Uterus (tissue), 4 donors: ENCODE measurements around the gene PDE10A. TPM values are rescaled to one million over a fixed set of nuclear protein-coding genes. Genes with fewer than 3 reads are reported as not detected.

Source experiments
- DNase-seq, 2 donors: peaks; one replicate each; pipeline ENCODE4 v3.0.0-alpha.2; 2019 to 2020
- H3K27ac ChIP-seq, 2 donors: fragments of 200-600 bp; sonication (generic); 1 replicate in 1 of 2; 2 replicates in 1 of 2; pipeline ENCODE4 v1.5.1; 2016 to 2018
- H3K27me3 ChIP-seq, 2 donors: fragments of 200-600 bp; sonication (generic); one replicate each; pipeline ENCODE4 v1.5.1; 2018 to 2019; ENCODE audit warnings: control low read depth in 1 of 2
- H3K36me3 ChIP-seq, 2 donors: fragments of 200-600 bp; sonication (generic); one replicate each; pipeline ENCODE4 v1.5.1; 2019; ENCODE audit warnings: control low read depth in 1 of 2
- H3K4me1 ChIP-seq, 2 donors: fragments of 200-600 bp; sonication (generic); one replicate each; pipeline ENCODE4 v1.5.1; 2018 to 2019; ENCODE audit warnings: control low read depth in 1 of 2
- H3K4me3 ChIP-seq, 2 donors: fragments of 200-600 bp; sonication (generic); 1 replicate in 1 of 2; 2 replicates in 1 of 2; pipeline ENCODE4 v1.5.1; 2018 to 2019; ENCODE audit warnings: mild to moderate bottlenecking in 1 of 2
- H3K9me3 ChIP-seq, 2 donors: fragments of 200-600 bp; sonication (generic); one replicate each; pipeline ENCODE4 v1.5.1; 2019; ENCODE audit warnings: control low read depth in 1 of 2
- POLR2A ChIP-seq, 2 donors: fragments of 450-650 bp; IDR thresholded peaks; one replicate each; pipeline ENCODE4 v1.6.1; 2016; ENCODE audit warnings: antibody characterized with exemption in 2 of 2, mild to moderate bottlenecking in 1 of 2, moderate library complexity in 1 of 2
- intact Hi-C: fragments of 100-400 bp; cut with DNase I; formaldehyde crosslinking; loops from one replicate; pipeline ENCODE4 v1.15.1; 2023; ENCODE audit warnings: low total_unique reads
- total RNA-seq, 4 donors: library from RNA; depleted of rRNA in 3 of 4; stranded (reverse); fragments of >200 nt in 3 of 4; gene quantifications; one replicate each; pipeline versions ENCODE4 v1.1.0 to v1.2.4, GENCODE V29; 2014 to 2023
- TF ChIP-seq, protein P1 (sequence below), 4 experiments: fragments of 200-600 bp in 2 of 4; fragments of 450-650 bp in 2 of 4; sonication (generic) in 2 of 4; IDR thresholded peaks; one replicate each; pipeline ENCODE4 v1.5.1; 2016 to 2019; ENCODE audit warnings: antibody characterized with exemption in 4 of 4, mild to moderate bottlenecking in 2 of 4, moderate library complexity in 1 of 4
- donor health status: DM: yes; HTN: yes; CAD: no.

Gene PDE10A
- total RNA-seq, 4 donors from 2014 or later: 13.0 to 73.5 (median 36.4) TPM

DNA sequence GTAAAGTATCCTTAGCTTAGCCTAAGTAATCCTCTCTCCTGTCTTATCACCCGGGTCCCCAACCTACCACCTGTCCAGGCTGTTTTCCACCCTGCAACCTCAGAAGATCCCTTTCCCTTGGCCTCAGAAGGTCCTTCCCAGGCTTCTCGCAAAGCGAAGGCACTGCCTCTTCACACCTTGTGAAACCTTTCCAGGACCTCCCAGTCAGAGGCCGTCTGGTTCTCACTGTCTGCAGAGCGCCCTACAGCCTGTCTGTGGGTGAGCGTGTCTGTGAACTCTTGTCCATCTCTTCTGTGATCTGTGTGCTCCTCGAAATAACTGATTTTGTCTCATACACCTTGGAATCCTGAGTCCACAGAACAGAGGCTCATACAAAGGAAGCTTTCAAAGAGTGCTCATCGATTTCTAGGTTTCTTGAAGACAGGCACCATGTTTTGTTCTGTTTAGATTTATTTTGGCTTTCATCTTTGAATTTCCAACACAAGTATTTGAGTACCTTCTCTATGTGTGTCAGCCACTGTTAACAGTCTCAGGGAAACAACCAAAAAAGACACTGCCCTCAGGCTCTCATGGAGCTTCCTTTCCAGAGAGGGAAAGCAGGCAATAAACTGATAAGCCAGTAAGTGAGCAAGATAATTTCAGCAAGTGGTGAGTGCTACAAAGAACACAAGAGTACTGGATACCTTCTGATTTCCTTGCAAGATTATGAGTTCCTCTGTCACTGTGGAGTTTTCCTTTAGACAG, 6.3 kb downstream of the PDE10A start:
- TF ChIP-seq POLR2A (IDR thresholded peaks at IDR 0.05): no peak
- TF ChIP-seq, protein P1, sequence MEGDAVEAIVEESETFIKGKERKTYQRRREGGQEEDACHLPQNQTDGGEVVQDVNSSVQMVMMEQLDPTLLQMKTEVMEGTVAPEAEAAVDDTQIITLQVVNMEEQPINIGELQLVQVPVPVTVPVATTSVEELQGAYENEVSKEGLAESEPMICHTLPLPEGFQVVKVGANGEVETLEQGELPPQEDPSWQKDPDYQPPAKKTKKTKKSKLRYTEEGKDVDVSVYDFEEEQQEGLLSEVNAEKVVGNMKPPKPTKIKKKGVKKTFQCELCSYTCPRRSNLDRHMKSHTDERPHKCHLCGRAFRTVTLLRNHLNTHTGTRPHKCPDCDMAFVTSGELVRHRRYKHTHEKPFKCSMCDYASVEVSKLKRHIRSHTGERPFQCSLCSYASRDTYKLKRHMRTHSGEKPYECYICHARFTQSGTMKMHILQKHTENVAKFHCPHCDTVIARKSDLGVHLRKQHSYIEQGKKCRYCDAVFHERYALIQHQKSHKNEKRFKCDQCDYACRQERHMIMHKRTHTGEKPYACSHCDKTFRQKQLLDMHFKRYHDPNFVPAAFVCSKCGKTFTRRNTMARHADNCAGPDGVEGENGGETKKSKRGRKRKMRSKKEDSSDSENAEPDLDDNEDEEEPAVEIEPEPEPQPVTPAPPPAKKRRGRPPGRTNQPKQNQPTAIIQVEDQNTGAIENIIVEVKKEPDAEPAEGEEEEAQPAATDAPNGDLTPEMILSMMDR (IDR thresholded peaks at IDR 0.05): no peak
- DNase-seq: no peak
- Histone ChIP-seq H3K4me1 (no peaks in the 10 kb centered on the region), H3K27ac (no peak overlapping the region), H3K36me3 (no peaks in the 10 kb centered on the region), H3K27me3 (no peaks in the 10 kb centered on the region), H3K9me3 (no peaks in the 10 kb centered on the region), H3K4me3 (no peak overlapping the region)
- intact Hi-C loops: no loop called here

DNA sequence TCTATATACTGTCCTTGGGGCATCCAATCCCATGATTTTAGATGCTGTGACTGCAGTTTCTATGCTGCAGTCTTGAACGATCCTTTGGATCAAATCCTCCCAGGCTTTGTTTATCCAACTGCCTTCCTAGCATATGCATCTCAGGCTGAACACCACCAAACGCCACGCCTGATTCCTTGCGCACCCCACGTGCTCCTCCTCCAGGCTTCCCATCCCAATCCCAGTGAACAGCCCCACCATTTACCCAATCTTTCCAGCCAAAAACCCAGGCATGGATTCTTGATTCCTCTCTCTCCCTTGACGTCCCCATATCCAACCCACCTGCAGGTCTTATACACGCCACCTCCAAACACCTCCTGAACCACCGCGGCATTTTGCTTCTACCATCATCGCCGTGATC, 7.8 kb downstream of the PDE10A start:
- TF ChIP-seq, protein P1 (IDR thresholded peaks at IDR 0.05): no peak
- no peak for TF ChIP-seq POLR2A (IDR thresholded peaks at IDR 0.05)
- no peaks in the 10 kb centered on the region for H3K36me3 ChIP-seq
- H3K4me3 ChIP-seq: no peak overlapping the region
- DNase-seq: no peak
- intact Hi-C loops: no loop called here
- H3K27me3 ChIP-seq: no peaks in the 10 kb centered on the region
- no peaks in the 10 kb centered on the region for H3K9me3 ChIP-seq
- no peak overlapping the region for H3K27ac ChIP-seq
- H3K4me1 ChIP-seq: no peaks in the 10 kb centered on the region

DNA sequence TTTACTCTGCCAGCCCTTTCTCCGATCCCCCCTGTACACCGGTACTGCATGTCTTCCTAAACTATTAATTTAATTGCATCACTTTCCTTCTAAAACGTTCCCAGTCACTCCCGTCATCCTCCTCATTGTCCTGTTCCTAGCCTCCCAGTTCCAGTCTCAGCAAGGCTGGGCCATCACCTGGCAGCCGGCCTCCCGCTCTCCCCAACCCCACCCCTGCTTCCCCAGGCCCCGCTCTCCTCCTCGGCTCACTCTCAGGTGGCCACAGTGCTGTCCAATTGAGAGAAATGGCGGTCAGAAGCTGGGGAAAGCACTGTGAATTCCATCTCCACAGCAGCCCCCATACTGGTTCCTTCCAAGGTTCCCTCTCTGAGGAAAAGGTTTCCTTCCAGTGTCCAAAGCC, 8.9 kb downstream of the PDE10A start:
- intact Hi-C loops: no loop called here
- Histone ChIP-seq H3K36me3 (no peaks in the 10 kb centered on the region), H3K27ac (no peak overlapping the region), H3K4me3 (no peak overlapping the region), H3K9me3 (no peaks in the 10 kb centered on the region), H3K27me3 (no peaks in the 10 kb centered on the region), H3K4me1 (peaks cover 0 to 3% of the 10 kb centered on the region in 2 donors)
- DNase-seq: no peak
- TF ChIP-seq POLR2A (IDR thresholded peaks at IDR 0.05): no peak
- TF ChIP-seq, protein P1 (IDR thresholded peaks at IDR 0.05): no peak

GRCh38 chr6:165653607-165654006, 9.4 kb downstream of the PDE10A start:
- H3K36me3 ChIP-seq: no peaks in the 10 kb centered on the region
- H3K27me3 ChIP-seq: no peaks in the 10 kb centered on the region
- H3K4me1 ChIP-seq: peaks cover 0 to 7% of the 10 kb centered on the region in 2 donors
- TF ChIP-seq POLR2A (IDR thresholded peaks at IDR 0.05): no peak
- TF ChIP-seq, protein P1 (IDR thresholded peaks at IDR 0.05): no peak
- no peak overlapping the region for H3K4me3 ChIP-seq
- intact Hi-C loops: no loop called here
- no peak for DNase-seq
- no peak overlapping the region for H3K27ac ChIP-seq
- H3K9me3 ChIP-seq: no peaks in the 10 kb centered on the region

GRCh38 chr6:165653196-165653595, 9.8 kb downstream of the PDE10A start:
- DNase-seq: no peak

More at GRCh38 chr6:165653196-165653595, 9.8 kb downstream of the PDE10A start:
- Histone ChIP-seq H3K4me3 (no peak overlapping the region), H3K27me3 (no peaks in the 10 kb centered on the region), H3K9me3 (no peaks in the 10 kb centered on the region), H3K36me3 (no peaks in the 10 kb centered on the region), H3K27ac (no peak overlapping the region), H3K4me1 (peaks cover 0 to 7% of the 10 kb centered on the region in 2 donors)
- intact Hi-C loops: no loop called here
- TF ChIP-seq, protein P1 (IDR thresholded peaks at IDR 0.05): no peak
- TF ChIP-seq POLR2A (IDR thresholded peaks at IDR 0.05): no peak
